NT2/D1 (cell line): ENCODE measurements around the gene FAM193A.
"Not testable (repeated sequence)": the region's sequence is repeated elsewhere in the genome, so short reads cannot be mapped to it uniquely, and the experiment has no call there.

Experiments
- DNase-seq: peaks from one replicate; pipeline ENCODE4 v3.0.0-alpha.2; 2011; ENCODE audit warnings: low read depth, low spot score
- H3K27me3 ChIP-seq: 2 replicates; pipeline ENCODE4 v1.6.0; 2011; ENCODE audit warnings: mild to moderate bottlenecking; ENCODE audit not compliant: insufficient read length, insufficient read depth
- H3K36me3 ChIP-seq: 2 replicates; pipeline ENCODE4 v1.6.1; 2011; ENCODE audit warnings: mild to moderate bottlenecking, low read length, mixed read lengths; ENCODE audit not compliant: insufficient read depth, insufficient read length
- H3K4me1 ChIP-seq: 2 replicates; pipeline ENCODE4 v1.5.1; 2011; ENCODE audit not compliant: insufficient read depth, insufficient read length
- H3K4me3 ChIP-seq: 2 replicates; pipeline ENCODE4 v1.5.1; 2011; ENCODE audit warnings: low read depth; ENCODE audit not compliant: insufficient read length
- H3K9ac ChIP-seq: 2 replicates; pipeline ENCODE4 v1.6.0; 2011; ENCODE audit warnings: low read depth; ENCODE audit not compliant: insufficient read length
- H3K9me3 ChIP-seq: 2 replicates; pipeline ENCODE4 v1.5.1; 2011; ENCODE audit warnings: mild to moderate bottlenecking, low read length; ENCODE audit not compliant: insufficient read depth
- SUZ12 ChIP-seq: IDR thresholded peaks from 2 replicates; pipeline ENCODE4 v1.6.1; 2011; ENCODE audit not compliant: insufficient read length, insufficient read depth; ENCODE audit errors: extremely low read depth
- YY1 ChIP-seq: IDR thresholded peaks from 2 replicates; pipeline ENCODE4 v1.6.1; 2011; ENCODE audit not compliant: insufficient read length, insufficient read depth
- ZNF274 ChIP-seq: IDR thresholded peaks from 2 replicates; pipeline ENCODE4 v1.6.1; 2011; ENCODE audit warnings: mild to moderate bottlenecking, low read depth, low read length

The FAM193A gene

GRCh38 chr4:2578106-2578505 lies 41.7 kb downstream of the FAM193A start:
- Histone ChIP-seq H3K9ac (no peak overlapping the region), H3K27me3 (no peaks in the 10 kb centered on the region), H3K4me1 (no peaks in the 10 kb centered on the region), H3K4me3 (no peak overlapping the region), H3K9me3 (peaks cover 7% of the 10 kb centered on the region; the same call in 1 of the 2 replicates), H3K36me3 (peaks cover 19% of the 10 kb centered on the region)
- TF ChIP-seq ZNF274 (no peak), YY1 (no peak), SUZ12 (no peak)
- DNase-seq = no peak

GRCh38 chr4:2579910-2580309 lies 43.5 kb downstream of the FAM193A start:
- TF ChIP-seq SUZ12 (no peak), ZNF274 (no peak), YY1 (no peak)
- DNase-seq = no peak
- peaks cover 14% of the 10 kb centered on the region for H3K36me3 ChIP-seq
- no peak overlapping the region for H3K4me3 ChIP-seq
- H3K9ac ChIP-seq = no peak overlapping the region
- H3K27me3 ChIP-seq = no peaks in the 10 kb centered on the region
- H3K4me1 ChIP-seq = no peaks in the 10 kb centered on the region
- peaks cover 7% of the 10 kb centered on the region; the same call in 1 of the 2 replicates for H3K9me3 ChIP-seq

- TF ChIP-seq YY1 (no peak), SUZ12 (no peak), ZNF274 (no peak)
- Histone ChIP-seq H3K9ac (no peak overlapping the region), H3K27me3 (no peaks in the 10 kb centered on the region)
These were observed 46.6 kb downstream of the FAM193A start for GRCh38 chr4:2583092-2583491.

GRCh38 chr4:2583517-2583916 lies 47.1 kb downstream of the FAM193A start:
- Histone ChIP-seq H3K4me3 (no peak overlapping the region), H3K4me1 (no peaks in the 10 kb centered on the region), H3K9me3 (peaks cover 7% of the 10 kb centered on the region; the same call in 1 of the 2 replicates), H3K27me3 (no peaks in the 10 kb centered on the region), H3K36me3 (peaks cover 4% of the 10 kb centered on the region), H3K9ac (no peak overlapping the region)
- no peak for TF ChIP-seq SUZ12
- no peak for TF ChIP-seq YY1
- no peak for TF ChIP-seq ZNF274
- no peak for DNase-seq

More at GRCh38 chr4:2583092-2583491, 46.6 kb downstream of the FAM193A start:
- H3K4me3 ChIP-seq = no peak overlapping the region
- DNase-seq = no peak
- H3K9me3 ChIP-seq = peaks cover 7% of the 10 kb centered on the region; the same call in 1 of the 2 replicates
- no peaks in the 10 kb centered on the region for H3K4me1 ChIP-seq
- peaks cover 4% of the 10 kb centered on the region for H3K36me3 ChIP-seq

- Histone ChIP-seq H3K36me3 (peaks cover 2% of the 10 kb centered on the region), H3K27me3 (no peaks in the 10 kb centered on the region), H3K4me1 (peaks cover 2% of the 10 kb centered on the region), H3K9ac (no peak overlapping the region), H3K9me3 (no peaks in the 10 kb centered on the region), H3K4me3 (no peak overlapping the region)
- TF ChIP-seq SUZ12 (no peak), YY1 (no peak), ZNF274 (no peak)
- no peak for DNase-seq
These were observed 50.1 kb downstream of the FAM193A start for GRCh38 chr4:2586502-2586901.

- no peak overlapping the region for H3K9ac ChIP-seq
- H3K27me3 ChIP-seq = no peaks in the 10 kb centered on the region
- H3K9me3 ChIP-seq = no peaks in the 10 kb centered on the region
- H3K4me1 ChIP-seq = peaks cover 2% of the 10 kb centered on the region
- no peak for DNase-seq
- no peak overlapping the region for H3K4me3 ChIP-seq
- TF ChIP-seq SUZ12 (no peak), YY1 (no peak), ZNF274 (no peak)
- peaks cover 2% of the 10 kb centered on the region for H3K36me3 ChIP-seq
These were observed 50.9 kb downstream of the FAM193A start for GRCh38 chr4:2587213-2587823.

- Histone ChIP-seq H3K27me3 (no peaks in the 10 kb centered on the region), H3K4me1 (peaks cover 2% of the 10 kb centered on the region), H3K9me3 (no peaks in the 10 kb centered on the region), H3K4me3 (no peak overlapping the region), H3K36me3 (peaks cover 2% of the 10 kb centered on the region), H3K9ac (no peak overlapping the region)
- DNase-seq = no peak
- no peak for TF ChIP-seq SUZ12
- no peak for TF ChIP-seq ZNF274
- no peak for TF ChIP-seq YY1
These were observed 51.8 kb downstream of the FAM193A start for GRCh38 chr4:2588259-2588658.

GRCh38 chr4:2591189-2591588 lies 54.7 kb downstream of the FAM193A start:
- Histone ChIP-seq H3K4me1 (peaks cover 2% of the 10 kb centered on the region), H3K9ac (no peak overlapping the region), H3K9me3 (no peaks in the 10 kb centered on the region), H3K27me3 (no peaks in the 10 kb centered on the region), H3K4me3 (no peak overlapping the region), H3K36me3 (peaks cover 4% of the 10 kb centered on the region)
- DNase-seq = no peak
- TF ChIP-seq YY1 (no peak), SUZ12 (no peak), ZNF274 (no peak)

- peaks cover 12% of the 10 kb centered on the region for H3K36me3 ChIP-seq
- not testable (repeated sequence) for H3K27me3 ChIP-seq, H3K9me3 ChIP-seq, H3K9ac ChIP-seq, DNase-seq, H3K4me3 ChIP-seq, H3K4me1 ChIP-seq
These were observed 55.6 kb downstream of the FAM193A start for GRCh38 chr4:2592014-2592413.
